Stomach (tissue), 9 donors: ENCODE measurements around the gene CHCHD3. TPM values are rescaled to one million over a fixed set of nuclear protein-coding genes. Genes with fewer than 3 reads are reported as not detected.

ENCODE experiments used
- DNase-seq, 2 donors: peaks; one replicate each; pipeline versions ENCODE4 v3.0.0 to v3.0.0-alpha.2; 2013 to 2019
- H3K27ac ChIP-seq, 5 donors: fragments of 200-600 bp in 4 of 5; sonication (generic) in 4 of 5; one replicate each; pipeline ENCODE4 v1.5.1; 2013 to 2019; ENCODE audit warnings: mild to moderate bottlenecking in 1 of 5, moderate library complexity in 1 of 5
- H3K27me3 ChIP-seq, 3 donors: fragments of 200-600 bp; sonication (generic); one replicate each; pipeline ENCODE4 v1.5.1; 2017 to 2019; ENCODE audit warnings: mixed run types in 1 of 3
- H3K36me3 ChIP-seq, 4 donors: fragments of 200-600 bp; sonication (generic); 1 replicate in 3 of 4; 2 replicates in 1 of 4; pipeline ENCODE4 v1.5.1; 2016 to 2019
- H3K4me1 ChIP-seq, 4 donors: fragments of 200-600 bp; sonication (generic); one replicate each; pipeline ENCODE4 v1.5.1; 2016 to 2019
- H3K4me3 ChIP-seq, 4 donors: fragments of 200-600 bp; sonication (generic) in 3 of 4; one replicate each; pipeline ENCODE4 v1.5.1; 2016 to 2019; ENCODE audit warnings: mild to moderate bottlenecking in 1 of 4
- H3K9me3 ChIP-seq, 4 donors: fragments of 200-600 bp; sonication (generic); one replicate each; pipeline ENCODE4 v1.5.1; 2016 to 2019
- CTCF ChIP-seq, 7 experiments: fragments of 450-650 bp in 4 of 7; fragments of 200-600 bp in 3 of 7; sonication (generic) in 3 of 7; IDR thresholded peaks; one replicate each; pipeline ENCODE4 v1.5.1; 2016 to 2019; ENCODE audit warnings: antibody characterized with exemption in 7 of 7, control low read depth in 2 of 7, mild to moderate bottlenecking in 1 of 7
- EP300 ChIP-seq: sonication (generic); formaldehyde crosslinking; IDR thresholded peaks from one replicate; pipeline ENCODE4 v1.6.1; 2017; ENCODE audit warnings: antibody characterized with exemption
- POLR2A ChIP-seq, 4 donors: fragments of 450-650 bp; IDR thresholded peaks; one replicate each; pipeline ENCODE4 v1.6.1; 2016; ENCODE audit warnings: antibody characterized with exemption in 4 of 4, control low read depth in 2 of 4, mild to moderate bottlenecking in 1 of 4, moderate library complexity in 1 of 4
- POLR2AphosphoS5 ChIP-seq, 3 donors: sonication (generic); formaldehyde crosslinking; IDR thresholded peaks; one replicate each; pipeline ENCODE4 v1.6.1; 2016; ENCODE audit warnings: antibody characterized with exemption in 3 of 3
- WGBS, 5 donors: extraction: QIAGEN DNeasy Blood & Tissue Kit in 3 of 5; methylation state at CpG; one replicate each; pipeline versions ENCODE4 v1.1.5 to v1.1.7; 2013 to 2018; 5-methylcytosine and 5-hydroxymethylcytosine counted together
- intact Hi-C: fragments of 100-400 bp; cut with DNase I; formaldehyde crosslinking; loops from one replicate; pipeline ENCODE4 v1.15.1; 2023; ENCODE audit warnings: low total_unique reads
- polyA plus RNA-seq, 3 donors: library from polyadenylated mRNA; stranded (reverse); fragments of 200-250 nt; gene quantifications; one replicate each; pipeline ENCODE4 v1.2.3, GENCODE V29; 2013
- total RNA-seq, 5 donors: library from RNA; depleted of rRNA; stranded (reverse); fragments of >200 nt; gene quantifications; one replicate each; pipeline versions ENCODE4 v1.1.0 to v1.2.3, GENCODE V29; 2014 to 2016
- donor health status: healthy with polysubstance abuse.
- donor health status: Bipolar disorder and iron deficiency.
- donor health status: healthy.

The CHCHD3 gene
- total and polyA plus RNA-seq, 8 donors: 5.8 to 90.9 (median 39.9) TPM

DNA sequence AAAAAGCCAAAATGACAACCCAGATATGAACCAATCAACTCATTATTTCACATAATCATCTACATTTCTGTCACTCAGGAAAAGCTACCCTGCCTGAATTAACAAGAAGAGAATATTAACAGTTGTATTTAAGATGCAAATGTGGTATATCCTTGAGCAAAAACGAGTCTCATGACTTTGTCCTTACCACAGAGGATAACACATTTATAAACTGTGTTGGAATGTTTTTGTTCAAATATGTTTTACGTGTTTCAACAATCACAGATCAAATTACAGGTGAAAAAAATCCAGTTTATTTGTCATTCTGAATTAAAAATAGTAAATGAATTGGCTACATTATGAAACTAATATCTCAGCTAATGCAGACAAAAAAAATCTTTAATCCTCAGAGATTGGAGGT is 34.6 kb downstream of the CHCHD3 start:
- intact Hi-C loops: no loop called here
- H3K36me3 ChIP-seq: no peaks in the 10 kb centered on the region
- H3K4me1 ChIP-seq: peaks cover 6 to 25% (median 19%) of the 10 kb centered on the region in 4 donors
- no peaks in the 10 kb centered on the region for H3K9me3 ChIP-seq
- no peak for DNase-seq
- H3K4me3 ChIP-seq: no peak overlapping the region
- WGBS, 5 donors: 45 to 70% (median 60%) methylated on average over 2 of the region's 2 CpGs
- H3K27ac ChIP-seq: no peak overlapping the region
- TF ChIP-seq POLR2AphosphoS5 (IDR thresholded peaks at IDR 0.05) (no peak), CTCF (IDR thresholded peaks at IDR 0.05) (no peak), EP300 (no peak), POLR2A (IDR thresholded peaks at IDR 0.05) (no peak)
- no peaks in the 10 kb centered on the region for H3K27me3 ChIP-seq

DNA sequence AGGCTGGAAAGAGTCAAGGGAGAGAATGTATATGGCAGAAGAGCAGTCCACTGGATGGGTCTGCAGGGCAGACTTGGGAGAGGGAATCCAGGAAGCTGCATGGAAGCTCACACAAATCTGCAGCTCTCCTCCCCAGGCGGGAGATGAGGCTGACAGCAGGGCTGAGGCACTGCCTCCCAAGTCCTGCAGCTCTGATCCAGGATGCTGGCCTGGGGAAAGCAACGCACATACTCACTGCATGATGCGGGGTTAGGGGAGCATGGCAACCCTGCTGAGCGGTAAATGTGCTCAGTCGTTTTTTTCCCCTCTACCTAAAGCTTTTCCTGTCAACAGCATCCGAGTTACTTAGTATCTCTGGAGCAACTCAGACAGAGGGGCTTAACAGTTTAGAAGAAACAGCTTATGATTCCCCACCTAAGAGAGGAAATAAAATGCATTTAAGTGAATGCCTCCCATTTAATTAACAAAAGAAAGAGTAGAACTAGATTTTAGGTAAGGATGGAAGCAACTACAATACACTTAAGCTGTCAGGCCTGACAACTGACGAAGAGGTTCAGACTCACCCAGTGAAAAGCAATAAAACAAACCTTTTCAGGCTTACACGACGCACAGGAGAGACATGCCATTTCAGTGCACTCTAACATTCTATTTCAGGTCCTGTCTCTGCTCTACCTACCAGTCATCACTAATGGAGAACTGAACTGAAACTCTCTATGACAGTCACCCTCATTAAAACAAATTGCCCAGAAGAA is 37.0 kb downstream of the CHCHD3 start:
- intact Hi-C loops: no loop called here
- 87 to 94% (median 89%) methylated on average over 9 of the region's 9 CpGs for WGBS, 5 donors
- Histone ChIP-seq H3K27ac (no peak overlapping the region), H3K9me3 (no peaks in the 10 kb centered on the region), H3K4me1 (peaks cover 0 to 10% (median 0%) of the 10 kb centered on the region in 4 donors), H3K36me3 (no peaks in the 10 kb centered on the region), H3K27me3 (no peaks in the 10 kb centered on the region), H3K4me3 (no peak overlapping the region)
- TF ChIP-seq CTCF (IDR thresholded peaks at IDR 0.05) (no peak), POLR2A (IDR thresholded peaks at IDR 0.05) (no peak), POLR2AphosphoS5 (IDR thresholded peaks at IDR 0.05) (no peak), EP300 (no peak)
- no peak for DNase-seq

DNA sequence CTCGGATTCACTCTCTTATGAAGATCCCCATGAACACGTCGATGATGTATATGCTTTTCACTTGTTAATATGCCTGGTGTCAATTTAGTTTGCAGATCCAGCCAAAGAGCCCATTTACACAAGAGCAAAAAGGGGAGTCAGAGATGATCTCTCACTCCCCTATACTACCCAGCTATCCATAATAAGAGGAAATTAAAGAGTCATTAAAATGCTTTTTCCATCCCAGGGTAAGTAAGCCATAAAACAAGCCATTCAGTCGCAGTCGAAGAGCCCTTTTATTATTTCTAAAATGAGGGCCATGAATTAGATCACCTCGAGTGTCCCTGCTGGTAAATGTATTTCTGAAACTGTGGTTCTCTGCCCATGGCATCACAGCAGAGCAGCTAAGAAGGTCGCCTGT is 41.2 kb downstream of the CHCHD3 start:
- no peaks in the 10 kb centered on the region for H3K27me3 ChIP-seq
- no peak for TF ChIP-seq EP300
- no peak for TF ChIP-seq CTCF (IDR thresholded peaks at IDR 0.05)
- TF ChIP-seq POLR2A (IDR thresholded peaks at IDR 0.05): no peak
- no peak for TF ChIP-seq POLR2AphosphoS5 (IDR thresholded peaks at IDR 0.05)
- no peaks in the 10 kb centered on the region for H3K9me3 ChIP-seq
- H3K4me3 ChIP-seq: no peak overlapping the region
- no peak for DNase-seq
- intact Hi-C loops: no loop called here
- H3K36me3 ChIP-seq: no peaks in the 10 kb centered on the region
- H3K4me1 ChIP-seq: peaks cover 0 to 7% (median 0%) of the 10 kb centered on the region in 4 donors
- 91 to 97% (median 96%) methylated on average over 7 of the region's 7 CpGs for WGBS, 5 donors
- H3K27ac ChIP-seq: no peak overlapping the region

GRCh38 chr7:133040178-133040577 is 41.7 kb downstream of the CHCHD3 start:
- Histone ChIP-seq H3K36me3 (no peaks in the 10 kb centered on the region), H3K4me1 (peaks cover 0 to 7% (median 0%) of the 10 kb centered on the region in 4 donors), H3K9me3 (no peaks in the 10 kb centered on the region), H3K27ac (no peak overlapping the region), H3K4me3 (no peak overlapping the region), H3K27me3 (no peaks in the 10 kb centered on the region)
- whole genome bisulfite sequencing, 5 donors: 47 to 100% (median 96%) methylated on average over 1 of the region's 1 CpG
- intact Hi-C loops: no loop called here
- TF ChIP-seq EP300 (no peak), CTCF (IDR thresholded peaks at IDR 0.05) (no peak), POLR2A (IDR thresholded peaks at IDR 0.05) (no peak)
- no peak for DNase-seq
